MM.1S (cell line): Measurements from ENCODE around the gene CRTAC1.

Experiments used
- DNase-seq: peaks from one replicate; pipeline ENCODE4 v3.0.0-alpha.2; 2015
- H2AFZ ChIP-seq: fragments of 300-600 bp; sonication (generic); 2 replicates; pipeline ENCODE4 v1.6.0; 2016; ENCODE audit warnings: antibody characterized with exemption, low read length
- H3F3A ChIP-seq: fragments of 300-600 bp; sonication (generic); 2 replicates; pipeline ENCODE4 v1.6.1; 2016; ENCODE audit warnings: mild to moderate bottlenecking, antibody characterized with exemption, low read length, moderate library complexity, mixed read lengths; ENCODE audit not compliant: insufficient read depth
- H3K27ac ChIP-seq: fragments of 300-600 bp; sonication (generic); 2 replicates; pipeline ENCODE4 v1.5.1; 2016; ENCODE audit warnings: mild to moderate bottlenecking, low read length
- H3K27me3 ChIP-seq: fragments of 300-600 bp; sonication (generic); replicated peaks from 2 replicates; pipeline ENCODE4 v1.6.0; 2016; ENCODE audit warnings: low read length; ENCODE audit not compliant: insufficient read depth
- H3K36me3 ChIP-seq: fragments of 300-600 bp; sonication (generic); replicated peaks from 2 replicates; pipeline ENCODE4 v1.6.1; 2016; ENCODE audit warnings: mild to moderate bottlenecking, low read length, mixed read lengths; ENCODE audit not compliant: insufficient read depth
- H3K4me1 ChIP-seq: fragments of 300-600 bp; sonication (generic); 2 replicates; pipeline ENCODE4 v1.6.1; 2016; ENCODE audit warnings: low read length, mixed read lengths
- H3K4me2 ChIP-seq: fragments of 300-600 bp; sonication (generic); 2 replicates; pipeline ENCODE4 v1.6.0; 2016; ENCODE audit warnings: low read depth, low read length
- H3K4me3 ChIP-seq: fragments of 300-600 bp; sonication (generic); 2 replicates; pipeline ENCODE4 v1.5.1; 2016; ENCODE audit warnings: low read length, mixed read lengths
- H3K79me2 ChIP-seq: fragments of 300-600 bp; sonication (generic); 2 replicates; pipeline ENCODE4 v1.6.1; 2016; ENCODE audit warnings: mixed run types, low read length, mixed read lengths
- H3K9ac ChIP-seq: fragments of 300-600 bp; sonication (generic); 2 replicates; pipeline ENCODE4 v1.6.1; 2016; ENCODE audit warnings: low read length, mixed read lengths
- H3K9me2 ChIP-seq: fragments of 300-600 bp; sonication (generic); replicated peaks from 2 replicates; pipeline ENCODE4 v1.6.1; 2016; ENCODE audit warnings: mild to moderate bottlenecking, low read length, mixed read lengths; ENCODE audit not compliant: insufficient read depth
- H3K9me3 ChIP-seq: fragments of 300-600 bp; sonication (generic); replicated peaks from 2 replicates; pipeline ENCODE4 v1.6.1; 2016; ENCODE audit warnings: mild to moderate bottlenecking, low read length, mixed read lengths; ENCODE audit not compliant: insufficient read depth
- H4K20me1 ChIP-seq: fragments of 300-600 bp; sonication (generic); 2 replicates; pipeline ENCODE4 v1.6.1; 2016; ENCODE audit warnings: mild to moderate bottlenecking, low read length, moderate library complexity, mixed read lengths; ENCODE audit not compliant: insufficient read depth
- CTCF ChIP-seq: fragments of 300-600 bp; sonication (generic); IDR thresholded peaks from 2 replicates; pipeline ENCODE4 v1.5.1; 2016; ENCODE audit warnings: antibody characterized with exemption, low read length, mixed read lengths
- EZH2 ChIP-seq: fragments of 300-600 bp; sonication (generic); optimal IDR thresholded peaks from 2 replicates; pipeline ENCODE3; 2017; ENCODE audit warnings: low read depth, mild to moderate bottlenecking, antibody characterized with exemption, low read length, mixed read lengths
- EZH2phosphoT487 ChIP-seq: fragments of 300-600 bp; sonication (generic); IDR thresholded peaks from 2 replicates; pipeline ENCODE4 v1.6.1; 2018; ENCODE audit warnings: antibody characterized with exemption, low read length

Gene CRTAC1

GRCh38 chr10:97873569-97873968, 156.9 kb downstream of the CRTAC1 start:
- H3F3A ChIP-seq, result no peaks in the 10 kb centered on the region
- H3K79me2 ChIP-seq, result no peaks in the 10 kb centered on the region
- no peaks in the 10 kb centered on the region for H4K20me1 ChIP-seq
- no peaks in the 10 kb centered on the region for H3K9me2 ChIP-seq
- H3K9ac ChIP-seq, result no peak overlapping the region
- peaks cover 28% of the 10 kb centered on the region for H3K27me3 ChIP-seq
- no peak overlapping the region for H3K4me3 ChIP-seq
- no peaks in the 10 kb centered on the region for H3K36me3 ChIP-seq
- H3K4me2 ChIP-seq, result no peak overlapping the region
- no peak overlapping the region for H2AFZ ChIP-seq
- H3K27ac ChIP-seq, result no peak overlapping the region
- peaks cover 7% of the 10 kb centered on the region; the same call in 1 of the 2 replicates for H3K4me1 ChIP-seq
- H3K9me3 ChIP-seq, result no peaks in the 10 kb centered on the region
- TF ChIP-seq EZH2 (no peak), CTCF (no peak), EZH2phosphoT487 (no peak)
- DNase-seq, result no peak

- H4K20me1 ChIP-seq, result no peaks in the 10 kb centered on the region
- no peaks in the 10 kb centered on the region for H3K36me3 ChIP-seq
- H3K9me3 ChIP-seq, result no peaks in the 10 kb centered on the region
- H3K27me3 ChIP-seq, result peaks cover 28% of the 10 kb centered on the region
- peaks cover 7% of the 10 kb centered on the region; the same call in 1 of the 2 replicates for H3K4me1 ChIP-seq
- no peaks in the 10 kb centered on the region for H3K9me2 ChIP-seq
- H3K79me2 ChIP-seq, result no peaks in the 10 kb centered on the region
- H2AFZ ChIP-seq, result no peak overlapping the region
- no peak overlapping the region for H3K27ac ChIP-seq
- H3K9ac ChIP-seq, result no peak overlapping the region
- no peak for DNase-seq
- no peaks in the 10 kb centered on the region for H3F3A ChIP-seq
- H3K4me2 ChIP-seq, result no peak overlapping the region
- TF ChIP-seq CTCF (no peak), EZH2 (no peak), EZH2phosphoT487 (no peak)
- no peak overlapping the region for H3K4me3 ChIP-seq
Measured at GRCh38 chr10:97870990-97871389, 159.4 kb downstream of the CRTAC1 start.

GRCh38 chr10:97869091-97870042, 161.1 kb downstream of the CRTAC1 start:
- H3K9ac ChIP-seq, result no peak overlapping the region; the same call in 1 of the 2 replicates
- H3K27me3 ChIP-seq, result peaks cover 25% of the 10 kb centered on the region; the same call in 1 of the 2 replicates
- DNase-seq, result peak; percentile 87
- peaks cover 7% of the 10 kb centered on the region; the same call in 1 of the 2 replicates for H3K4me1 ChIP-seq
- no peaks in the 10 kb centered on the region for H3K79me2 ChIP-seq
- no peaks in the 10 kb centered on the region for H3K9me3 ChIP-seq
- peak overlapping the region; percentile 76; the same call in 1 of the 2 replicates for H3K4me2 ChIP-seq
- H3K27ac ChIP-seq, result no peak overlapping the region
- no peaks in the 10 kb centered on the region for H3K36me3 ChIP-seq
- TF ChIP-seq EZH2phosphoT487 (no peak), CTCF (peak; percentile 85)
- peak overlapping the region; percentile 81 for H2AFZ ChIP-seq
- no peaks in the 10 kb centered on the region for H3K9me2 ChIP-seq
- H4K20me1 ChIP-seq, result no peaks in the 10 kb centered on the region
- no peaks in the 10 kb centered on the region for H3F3A ChIP-seq
- no peak overlapping the region for H3K4me3 ChIP-seq
